Activated naive CD8-positive, alpha-beta T cell (primary cell): ENCODE data around the gene FEM1B.

Experiments used
- H3K27ac Mint-ChIP-seq: one replicate; pipeline ENCODE4 v1.8.0; 2021; ENCODE audit warnings: mixed read lengths
- H3K27me3 Mint-ChIP-seq: one replicate; pipeline ENCODE4 v1.8.0; 2021; ENCODE audit warnings: mixed read lengths
- H3K36me3 Mint-ChIP-seq: one replicate; pipeline ENCODE4 v1.8.0; 2021; ENCODE audit warnings: mixed read lengths
- H3K4me1 Mint-ChIP-seq: one replicate; pipeline ENCODE4 v1.8.0; 2021; ENCODE audit warnings: low read depth, mixed read lengths
- H3K4me3 Mint-ChIP-seq: one replicate; pipeline ENCODE4 v1.8.0; 2021; ENCODE audit warnings: mild to moderate bottlenecking, mixed read lengths
- H3K9me3 Mint-ChIP-seq: one replicate; pipeline ENCODE4 v1.8.0; 2021; ENCODE audit warnings: low read depth, mixed read lengths

The FEM1B gene

GRCh38 chr15:68333775-68334470 is 56.4 kb downstream of the FEM1B start:
- no peaks in the 10 kb centered on the region for H3K9me3 Mint-ChIP-seq
- peaks cover 2% of the 10 kb centered on the region for H3K4me1 Mint-ChIP-seq
- no peak overlapping the region for H3K4me3 Mint-ChIP-seq
- H3K36me3 Mint-ChIP-seq, result no peaks in the 10 kb centered on the region
- H3K27me3 Mint-ChIP-seq, result no peaks in the 10 kb centered on the region
- H3K27ac Mint-ChIP-seq, result no peak overlapping the region

- H3K36me3 Mint-ChIP-seq, result no peaks in the 10 kb centered on the region
- no peak overlapping the region for H3K27ac Mint-ChIP-seq
- H3K9me3 Mint-ChIP-seq, result no peaks in the 10 kb centered on the region
- H3K4me3 Mint-ChIP-seq, result no peak overlapping the region
- no peaks in the 10 kb centered on the region for H3K27me3 Mint-ChIP-seq
- H3K4me1 Mint-ChIP-seq, result no peaks in the 10 kb centered on the region
Observed at GRCh38 chr15:68334661-68335124, 57.1 kb downstream of the FEM1B start.

GRCh38 chr15:68335251-68335650 is 57.7 kb downstream of the FEM1B start:
- no peak overlapping the region for H3K27ac Mint-ChIP-seq
- H3K36me3 Mint-ChIP-seq, result no peaks in the 10 kb centered on the region
- no peaks in the 10 kb centered on the region for H3K27me3 Mint-ChIP-seq
- no peak overlapping the region for H3K4me3 Mint-ChIP-seq
- H3K4me1 Mint-ChIP-seq, result no peaks in the 10 kb centered on the region
- no peaks in the 10 kb centered on the region for H3K9me3 Mint-ChIP-seq

- no peak overlapping the region for H3K4me3 Mint-ChIP-seq
- H3K36me3 Mint-ChIP-seq, result no peaks in the 10 kb centered on the region
- H3K9me3 Mint-ChIP-seq, result no peaks in the 10 kb centered on the region
- no peak overlapping the region for H3K27ac Mint-ChIP-seq
- no peaks in the 10 kb centered on the region for H3K27me3 Mint-ChIP-seq
- H3K4me1 Mint-ChIP-seq, result no peaks in the 10 kb centered on the region
Observed at GRCh38 chr15:68335655-68336054, 58.1 kb downstream of the FEM1B start.

GRCh38 chr15:68336516-68336915 is 59.0 kb downstream of the FEM1B start:
- H3K4me3 Mint-ChIP-seq, result no peak overlapping the region
- no peak overlapping the region for H3K27ac Mint-ChIP-seq
- no peaks in the 10 kb centered on the region for H3K9me3 Mint-ChIP-seq
- H3K36me3 Mint-ChIP-seq, result no peaks in the 10 kb centered on the region
- no peaks in the 10 kb centered on the region for H3K27me3 Mint-ChIP-seq
- H3K4me1 Mint-ChIP-seq, result no peaks in the 10 kb centered on the region

- Mint-ChIP-seq H3K27ac (no peak overlapping the region), H3K27me3 (no peaks in the 10 kb centered on the region), H3K9me3 (no peaks in the 10 kb centered on the region), H3K4me1 (no peaks in the 10 kb centered on the region), H3K36me3 (no peaks in the 10 kb centered on the region), H3K4me3 (no peak overlapping the region)
Observed at GRCh38 chr15:68337826-68338225, 60.3 kb downstream of the FEM1B start.

- Mint-ChIP-seq H3K4me3 (no peak overlapping the region), H3K27me3 (no peaks in the 10 kb centered on the region), H3K4me1 (no peaks in the 10 kb centered on the region), H3K36me3 (no peaks in the 10 kb centered on the region), H3K27ac (no peak overlapping the region), H3K9me3 (no peaks in the 10 kb centered on the region)
Observed at GRCh38 chr15:68339481-68339880, 61.9 kb downstream of the FEM1B start.

- no peaks in the 10 kb centered on the region for H3K27me3 Mint-ChIP-seq
- H3K4me1 Mint-ChIP-seq, result no peaks in the 10 kb centered on the region
- H3K27ac Mint-ChIP-seq, result no peak overlapping the region
- H3K4me3 Mint-ChIP-seq, result no peak overlapping the region
- no peaks in the 10 kb centered on the region for H3K36me3 Mint-ChIP-seq
- no peaks in the 10 kb centered on the region for H3K9me3 Mint-ChIP-seq
Observed at GRCh38 chr15:68340726-68341671, 63.5 kb downstream of the FEM1B start.

- Mint-ChIP-seq H3K4me1 (no peaks in the 10 kb centered on the region), H3K36me3 (no peaks in the 10 kb centered on the region), H3K9me3 (no peaks in the 10 kb centered on the region), H3K27ac (no peak overlapping the region), H3K4me3 (no peak overlapping the region), H3K27me3 (no peaks in the 10 kb centered on the region)
Observed at GRCh38 chr15:68341760-68342725, 64.5 kb downstream of the FEM1B start.

- Mint-ChIP-seq H3K27me3 (no peaks in the 10 kb centered on the region), H3K27ac (no peak overlapping the region), H3K36me3 (no peaks in the 10 kb centered on the region), H3K4me3 (no peak overlapping the region), H3K9me3 (no peaks in the 10 kb centered on the region), H3K4me1 (no peaks in the 10 kb centered on the region)
Observed at GRCh38 chr15:68343579-68344225, 66.2 kb downstream of the FEM1B start.

GRCh38 chr15:68344600-68344999 is 67.1 kb downstream of the FEM1B start:
- Mint-ChIP-seq H3K4me1 (no peaks in the 10 kb centered on the region), H3K27ac (no peak overlapping the region), H3K27me3 (no peaks in the 10 kb centered on the region), H3K36me3 (no peaks in the 10 kb centered on the region), H3K9me3 (no peaks in the 10 kb centered on the region), H3K4me3 (no peak overlapping the region)
